HFFc6 (cell line): ENCODE data around the gene IGF1R. TPM values are rescaled to one million over a fixed set of nuclear protein-coding genes. Genes with fewer than 3 reads are reported as not detected.

ENCODE experiments used
- DNase-seq: peaks from one replicate; pipeline ENCODE4 v3.0.0-alpha.2; 2018
- H3K27ac Mint-ChIP-seq: 2 replicates; pipeline ENCODE4 v1.8.0; 2020; ENCODE audit warnings: mild to moderate bottlenecking, mixed read lengths
- H3K27me3 Mint-ChIP-seq: 2 replicates; pipeline ENCODE4 v1.8.0; 2021; ENCODE audit warnings: mild to moderate bottlenecking, moderate library complexity, mixed read lengths; ENCODE audit not compliant: insufficient read depth
- H3K36me3 Mint-ChIP-seq: 2 replicates; pipeline ENCODE4 v1.8.0; 2021; ENCODE audit warnings: low read depth, mixed read lengths
- H3K4me1 Mint-ChIP-seq: 2 replicates; pipeline ENCODE4 v1.8.0; 2020; ENCODE audit warnings: low read depth, mixed read lengths
- H3K4me3 Mint-ChIP-seq: 2 replicates; pipeline ENCODE4 v1.8.0; 2020; ENCODE audit warnings: mild to moderate bottlenecking, moderate library complexity, mixed read lengths
- H3K9me3 Mint-ChIP-seq: 2 replicates; pipeline ENCODE4 v1.8.0; 2020; ENCODE audit warnings: mild to moderate bottlenecking, mixed read lengths
- total RNA-seq, 6 experiments: library from RNA; stranded (reverse); fragmentation: NEBNext Ultra II Directional; extraction: Animal tissue kit (Norgen Biotek cat#: 25700); gene quantifications; 2 replicates in 1 of 6; 3 replicates in 5 of 6; pipeline ENCODE4 v1.2.3, GENCODE V29; 2021
- TF ChIP-seq, protein P1 (sequence below): fragments of 200-600 bp; sonication (generic); IDR thresholded peaks from 2 replicates; pipeline ENCODE4 v1.5.0; 2021; ENCODE audit warnings: antibody characterized with exemption, mild to moderate bottlenecking

Gene IGF1R
- total RNA-seq, 6 experiments from 2014 or later = 46.7 to 61.9 (median 50.1) TPM

DNA sequence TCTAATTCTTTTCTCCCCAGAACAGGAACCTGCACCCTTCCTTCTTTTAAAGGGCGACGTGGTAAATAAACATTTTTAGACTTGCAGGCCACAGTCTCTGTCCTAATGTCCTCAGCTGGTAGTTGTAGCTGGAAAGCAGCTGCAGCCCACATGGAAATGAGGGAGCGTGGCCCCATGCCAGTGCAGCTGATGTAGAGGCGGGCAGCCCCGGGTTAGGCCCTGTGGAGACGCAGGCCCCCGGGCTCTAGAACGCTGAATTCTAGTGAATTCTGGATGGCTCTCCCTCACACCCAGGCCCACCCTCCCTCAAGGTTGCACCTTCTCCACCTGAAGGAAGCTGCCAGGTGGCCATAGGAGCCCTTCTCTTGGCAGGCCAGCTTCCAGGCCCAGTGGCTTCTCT, 307.0 kb downstream of the IGF1R start:
- Mint-ChIP-seq H3K4me3 (no peak overlapping the region), H3K27ac (no peak overlapping the region), H3K36me3 (peaks cover 17% of the 10 kb centered on the region), H3K9me3 (no peaks in the 10 kb centered on the region), H3K4me1 (peaks cover 16% of the 10 kb centered on the region), H3K27me3 (peaks cover 7% of the 10 kb centered on the region)
- TF ChIP-seq, protein P1, sequence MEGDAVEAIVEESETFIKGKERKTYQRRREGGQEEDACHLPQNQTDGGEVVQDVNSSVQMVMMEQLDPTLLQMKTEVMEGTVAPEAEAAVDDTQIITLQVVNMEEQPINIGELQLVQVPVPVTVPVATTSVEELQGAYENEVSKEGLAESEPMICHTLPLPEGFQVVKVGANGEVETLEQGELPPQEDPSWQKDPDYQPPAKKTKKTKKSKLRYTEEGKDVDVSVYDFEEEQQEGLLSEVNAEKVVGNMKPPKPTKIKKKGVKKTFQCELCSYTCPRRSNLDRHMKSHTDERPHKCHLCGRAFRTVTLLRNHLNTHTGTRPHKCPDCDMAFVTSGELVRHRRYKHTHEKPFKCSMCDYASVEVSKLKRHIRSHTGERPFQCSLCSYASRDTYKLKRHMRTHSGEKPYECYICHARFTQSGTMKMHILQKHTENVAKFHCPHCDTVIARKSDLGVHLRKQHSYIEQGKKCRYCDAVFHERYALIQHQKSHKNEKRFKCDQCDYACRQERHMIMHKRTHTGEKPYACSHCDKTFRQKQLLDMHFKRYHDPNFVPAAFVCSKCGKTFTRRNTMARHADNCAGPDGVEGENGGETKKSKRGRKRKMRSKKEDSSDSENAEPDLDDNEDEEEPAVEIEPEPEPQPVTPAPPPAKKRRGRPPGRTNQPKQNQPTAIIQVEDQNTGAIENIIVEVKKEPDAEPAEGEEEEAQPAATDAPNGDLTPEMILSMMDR = no peak
- no peak for DNase-seq

DNA sequence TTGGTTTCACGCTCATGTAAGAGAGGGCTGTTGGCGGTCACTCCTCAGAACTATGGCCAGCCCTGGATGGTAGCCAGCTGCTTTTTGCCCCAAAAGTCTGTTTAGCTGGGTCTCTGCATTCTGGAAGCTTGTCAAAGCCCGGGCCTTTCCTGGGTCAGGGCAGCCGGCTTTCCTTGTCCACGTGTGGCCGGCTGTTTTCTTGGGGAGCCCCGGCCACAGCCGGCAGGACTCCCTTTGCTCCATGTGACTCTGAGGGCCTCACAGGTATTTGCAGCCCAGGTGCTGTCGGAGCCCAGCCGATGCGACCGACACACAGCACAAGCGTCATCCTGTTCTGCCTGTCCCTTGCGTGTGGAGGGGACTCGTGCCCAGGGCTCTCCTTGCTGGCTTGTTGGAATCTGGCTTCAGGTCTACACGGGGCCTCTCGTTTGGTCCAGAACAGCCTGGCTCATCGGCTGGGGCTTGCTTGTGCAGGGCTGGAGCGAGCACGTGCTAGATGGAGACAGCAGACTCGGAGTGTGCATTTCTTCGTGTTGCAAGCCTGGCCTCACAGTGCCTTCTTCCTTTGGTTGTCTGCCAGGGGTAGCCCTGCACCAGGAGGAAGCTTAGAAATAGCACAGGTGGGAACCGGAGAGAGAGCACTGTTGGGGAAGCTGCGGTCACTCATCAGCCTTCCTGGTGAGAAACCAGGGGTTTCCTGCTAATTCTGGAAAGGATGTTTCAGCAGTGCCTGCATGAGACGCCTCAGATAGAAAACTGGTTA, 307.8 kb downstream of the IGF1R start:
- TF ChIP-seq, protein P1 = no peak
- Mint-ChIP-seq H3K9me3 (peaks cover 3% of the 10 kb centered on the region; the same call in 1 of the 2 replicates), H3K4me3 (no peak overlapping the region), H3K27ac (no peak overlapping the region), H3K36me3 (peaks cover 22% of the 10 kb centered on the region), H3K4me1 (peaks cover 16% of the 10 kb centered on the region), H3K27me3 (peaks cover 7% of the 10 kb centered on the region)
- DNase-seq = no peak

- H3K9me3 Mint-ChIP-seq = peaks cover 10% of the 10 kb centered on the region
- peaks cover 30% of the 10 kb centered on the region for H3K36me3 Mint-ChIP-seq
- H3K4me3 Mint-ChIP-seq = no peak overlapping the region
- H3K27me3 Mint-ChIP-seq = peaks cover 9% of the 10 kb centered on the region
- peaks cover 16% of the 10 kb centered on the region for H3K4me1 Mint-ChIP-seq
- TF ChIP-seq, protein P1 = no peak
- DNase-seq = no peak
- H3K27ac Mint-ChIP-seq = no peak overlapping the region
Measured at GRCh38 chr15:98956796-98957553, 308.6 kb downstream of the IGF1R start.

- H3K27me3 Mint-ChIP-seq = peaks cover 9% of the 10 kb centered on the region
- no peak for DNase-seq
Measured at GRCh38 chr15:98957655-98958054, 309.3 kb downstream of the IGF1R start.

DNA sequence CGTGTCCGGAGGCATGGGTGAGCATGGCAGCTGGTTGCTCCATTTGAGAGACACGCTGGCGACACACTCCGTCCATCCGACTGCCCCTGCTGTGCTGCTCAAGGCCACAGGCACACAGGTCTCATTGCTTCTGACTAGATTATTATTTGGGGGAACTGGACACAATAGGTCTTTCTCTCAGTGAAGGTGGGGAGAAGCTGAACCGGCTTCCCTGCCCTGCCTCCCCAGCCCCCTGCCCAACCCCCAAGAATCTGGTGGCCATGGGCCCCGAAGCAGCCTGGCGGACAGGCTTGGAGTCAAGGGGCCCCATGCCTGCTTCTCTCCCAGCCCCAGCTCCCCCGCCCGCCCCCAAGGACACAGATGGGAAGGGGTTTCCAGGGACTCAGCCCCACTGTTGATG, 309.7 kb downstream of the IGF1R start:
- TF ChIP-seq, protein P1 = no peak
- no peak for DNase-seq
- H3K4me3 Mint-ChIP-seq = no peak overlapping the region; the same call in 1 of the 2 replicates
- peaks cover 9% of the 10 kb centered on the region for H3K27me3 Mint-ChIP-seq
- no peak overlapping the region for H3K27ac Mint-ChIP-seq
- H3K36me3 Mint-ChIP-seq = peaks cover 41% of the 10 kb centered on the region
- H3K4me1 Mint-ChIP-seq = peaks cover 16% of the 10 kb centered on the region
- peaks cover 16% of the 10 kb centered on the region for H3K9me3 Mint-ChIP-seq

More at GRCh38 chr15:98957655-98958054, 309.3 kb downstream of the IGF1R start:
- Mint-ChIP-seq H3K4me1 (peaks cover 16% of the 10 kb centered on the region), H3K27ac (no peak overlapping the region), H3K36me3 (peaks cover 37% of the 10 kb centered on the region), H3K9me3 (peaks cover 16% of the 10 kb centered on the region), H3K4me3 (no peak overlapping the region)
- TF ChIP-seq, protein P1 = no peak
